ENCODE results near the gene EIF4E1B.

Gene EIF4E1B

DNA sequence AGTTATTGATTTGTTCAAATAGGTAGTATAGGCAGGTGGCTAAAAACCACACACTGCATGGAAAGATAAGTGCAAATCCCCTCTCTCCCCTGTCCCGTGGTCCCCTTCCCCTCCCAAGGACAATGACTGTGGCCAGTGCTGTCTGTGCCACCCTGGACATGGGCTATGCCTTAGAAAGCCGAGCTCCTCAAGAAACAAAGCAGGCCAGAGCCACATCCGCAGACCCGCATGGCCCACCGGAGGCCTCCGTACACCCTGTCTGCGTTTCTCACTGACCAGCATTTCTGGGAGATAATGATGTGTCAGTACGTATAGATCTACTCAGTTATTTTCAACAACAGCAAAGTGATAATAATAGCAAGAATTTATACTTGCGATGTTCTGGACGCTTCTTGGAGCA, 33.1 kb downstream of the EIF4E1B start:
- no peak for DNase-seq (ENCODE audit: low read depth in 2 of 2)

- DNase-seq (ENCODE audit: low read depth in 2 of 2), result no peak
Observed at GRCh38 chr5:176664479-176664878, 34.0 kb downstream of the EIF4E1B start.

- DNase-seq (ENCODE audit: low read depth in 2 of 2), result no peak
Observed at GRCh38 chr5:176664886-176665285, 34.4 kb downstream of the EIF4E1B start.

DNA sequence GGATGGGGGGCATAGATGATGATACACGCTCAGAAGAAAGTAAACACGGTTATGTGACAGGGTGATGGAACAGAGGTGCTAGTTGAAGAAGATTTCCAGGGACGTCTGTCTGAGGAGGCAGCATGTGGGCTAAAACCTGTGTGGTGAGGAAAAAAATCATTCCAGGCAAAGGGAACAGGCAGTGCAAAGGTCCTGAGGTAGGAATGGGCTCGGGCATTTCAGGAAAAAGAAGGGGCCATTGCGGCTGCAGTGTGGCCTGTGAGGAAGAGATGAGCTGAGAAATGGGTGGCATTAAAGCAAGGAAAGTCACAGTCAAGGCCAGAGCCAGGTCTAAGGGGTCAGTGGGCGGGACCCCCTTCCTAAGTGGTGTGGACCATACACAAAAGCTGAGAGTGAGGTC, 35.0 kb downstream of the EIF4E1B start:
- DNase-seq (ENCODE audit: low read depth in 2 of 2), result no peak

DNA sequence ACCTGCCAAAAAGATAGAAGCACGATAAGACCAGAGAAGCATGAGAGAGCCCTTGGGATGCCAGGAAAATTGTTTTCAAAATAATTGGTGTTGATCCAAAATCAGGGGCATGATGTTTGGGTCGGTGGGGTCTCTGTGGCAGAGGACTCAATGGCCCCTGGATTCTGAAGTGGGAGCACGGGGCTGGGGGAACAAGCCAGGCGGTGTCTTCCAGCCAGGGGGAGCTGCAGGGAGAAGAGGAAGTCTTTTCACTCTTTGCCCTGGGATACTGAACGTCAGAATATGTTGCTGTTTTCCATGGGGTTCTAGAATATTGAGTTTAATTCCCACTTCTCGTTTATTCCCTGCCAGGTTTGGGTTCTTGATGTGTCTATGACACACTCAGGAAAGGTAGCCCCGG, 37.2 kb downstream of the EIF4E1B start:
- no peak for DNase-seq (ENCODE audit: low read depth in 2 of 2)

GRCh38 chr5:176670449-176670848, 40.0 kb downstream of the EIF4E1B start:
- DNase-seq (ENCODE audit: low read depth in 2 of 2), result no peak

DNA sequence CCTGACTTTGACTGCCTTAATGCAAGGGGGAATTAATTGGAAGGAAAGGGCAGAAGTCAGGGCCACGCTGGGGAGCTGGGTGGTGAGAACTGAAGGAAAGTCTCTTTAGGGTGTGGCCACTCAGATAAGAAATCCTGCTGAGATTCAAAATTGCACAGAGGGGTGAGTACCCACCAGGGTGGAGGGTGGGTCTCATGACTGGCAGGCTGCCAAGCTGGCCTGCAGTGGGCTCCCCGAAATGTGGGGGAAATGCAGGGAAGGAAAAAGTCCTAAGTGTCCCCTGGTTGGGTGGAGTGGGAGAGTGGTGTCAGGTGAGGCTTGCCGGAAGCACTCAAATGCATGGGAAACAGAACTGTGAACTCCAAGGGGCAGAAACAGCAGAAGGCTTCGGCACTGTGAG, 40.9 kb downstream of the EIF4E1B start:
- DNase-seq (ENCODE audit: low read depth in 2 of 2), result no peak

DNA sequence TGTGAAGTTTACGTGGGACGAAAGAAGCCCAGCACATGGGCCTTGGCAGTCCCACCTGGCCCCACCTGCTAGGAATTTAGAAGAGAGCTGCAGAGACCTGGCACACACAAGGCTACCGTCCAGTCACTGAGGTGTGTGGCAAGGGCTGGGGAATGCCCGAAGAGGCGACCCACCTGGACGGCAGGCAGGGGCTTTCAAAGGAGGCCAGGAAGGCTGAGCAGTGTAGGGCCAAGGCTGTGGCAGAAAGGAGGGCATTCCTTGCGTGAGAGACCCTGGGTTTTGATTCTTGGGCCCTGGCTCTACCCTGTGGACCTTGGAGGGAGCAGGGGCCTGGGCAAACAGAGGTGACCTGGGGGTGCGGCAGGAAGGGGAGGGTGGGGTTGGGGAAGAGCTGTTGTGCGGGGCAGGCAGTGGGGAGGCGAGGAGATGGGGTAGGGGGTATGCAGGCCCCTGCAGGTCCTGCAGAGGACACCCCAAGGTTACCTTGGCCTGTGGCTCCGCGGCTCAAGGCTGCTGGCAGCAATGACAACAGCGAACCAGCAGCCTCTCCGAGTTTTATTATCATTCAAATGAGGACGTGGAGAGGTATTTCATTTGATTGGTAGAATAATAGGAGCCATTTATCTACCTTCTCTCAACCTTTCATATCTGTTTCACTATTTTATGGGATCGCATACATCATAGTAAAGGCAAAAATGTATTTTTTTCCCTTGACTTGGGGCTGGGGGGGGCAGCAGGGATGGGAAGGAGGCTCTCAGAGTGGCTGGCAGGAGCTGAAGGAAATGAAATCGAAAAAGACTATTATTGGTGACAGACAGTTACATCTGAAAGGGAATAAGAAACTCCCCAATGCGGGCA, 41.6 kb downstream of the EIF4E1B start:
- DNase-seq (ENCODE audit: low read depth in 2 of 2), result no peak

DNA sequence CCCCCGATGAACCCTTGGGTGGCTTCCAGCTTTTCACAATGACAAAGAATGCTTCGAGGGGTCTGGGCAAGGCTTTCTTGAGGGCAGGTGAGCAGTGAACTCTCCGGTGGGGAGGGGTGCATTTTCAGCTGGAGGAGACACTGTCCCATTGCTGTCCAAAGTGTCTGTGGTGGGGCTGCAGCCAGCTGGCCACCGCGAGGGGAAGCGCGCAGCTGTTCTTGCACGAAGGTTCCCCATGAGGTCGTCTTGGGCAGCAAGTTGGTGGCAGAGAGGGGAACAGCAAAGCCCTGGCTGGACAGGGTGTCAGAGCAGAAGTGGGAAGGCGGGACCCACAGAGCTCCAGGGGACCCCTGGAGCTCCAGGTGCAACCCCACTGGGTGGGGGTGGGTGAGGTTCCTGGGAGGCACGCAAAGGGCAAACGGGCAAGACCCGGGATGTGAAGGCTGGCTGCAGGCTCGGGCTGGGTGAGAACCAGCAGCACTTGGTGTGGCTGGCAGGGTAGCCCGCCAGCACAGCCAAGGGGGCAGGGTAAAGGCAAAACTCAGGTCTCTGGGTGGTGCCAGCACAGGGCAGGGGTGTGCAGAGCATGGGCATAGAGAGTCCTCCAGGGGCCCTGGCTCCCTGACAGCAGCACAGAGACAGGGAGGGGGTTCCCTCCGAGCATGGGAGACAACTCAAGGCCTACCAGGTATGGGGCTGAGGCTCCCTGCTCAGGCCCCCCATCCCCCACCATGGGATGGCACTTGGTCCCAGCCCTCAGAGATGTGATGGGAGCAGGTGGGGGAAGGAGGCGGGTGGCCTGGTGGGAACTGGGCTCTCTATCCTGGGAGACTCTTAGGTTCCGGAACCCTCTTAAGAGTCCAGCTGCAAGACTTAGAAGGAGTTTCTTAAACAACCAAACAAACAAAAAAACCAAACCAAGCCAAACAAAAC, 43.4 kb downstream of the EIF4E1B start:
- DNase-seq (ENCODE audit: low read depth in 2 of 2), result no peak

DNA sequence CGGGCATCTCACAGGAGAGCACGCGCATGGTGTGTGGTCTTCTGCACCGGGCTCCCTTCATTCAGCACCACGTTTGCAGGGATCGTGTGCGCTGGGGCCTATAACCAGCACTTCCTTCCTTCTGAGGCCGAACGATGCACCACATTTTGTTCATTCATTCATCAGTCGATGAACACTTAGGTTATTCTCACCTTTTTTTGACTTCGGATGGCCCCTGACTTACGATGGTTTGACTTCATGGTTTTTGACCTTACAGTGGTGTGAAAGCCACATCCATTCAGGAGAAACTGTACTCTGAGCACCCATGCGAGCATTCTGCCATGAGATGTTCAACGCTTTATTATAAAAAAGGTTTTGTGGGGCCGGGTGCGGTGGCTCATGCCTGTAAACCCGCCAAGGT, 44.3 kb downstream of the EIF4E1B start:
- no peak for DNase-seq (ENCODE audit: low read depth in 2 of 2)

GRCh38 chr5:176675676-176676360, 45.3 kb downstream of the EIF4E1B start:
- DNase-seq (ENCODE audit: low read depth in 2 of 2), result no peak

DNA sequence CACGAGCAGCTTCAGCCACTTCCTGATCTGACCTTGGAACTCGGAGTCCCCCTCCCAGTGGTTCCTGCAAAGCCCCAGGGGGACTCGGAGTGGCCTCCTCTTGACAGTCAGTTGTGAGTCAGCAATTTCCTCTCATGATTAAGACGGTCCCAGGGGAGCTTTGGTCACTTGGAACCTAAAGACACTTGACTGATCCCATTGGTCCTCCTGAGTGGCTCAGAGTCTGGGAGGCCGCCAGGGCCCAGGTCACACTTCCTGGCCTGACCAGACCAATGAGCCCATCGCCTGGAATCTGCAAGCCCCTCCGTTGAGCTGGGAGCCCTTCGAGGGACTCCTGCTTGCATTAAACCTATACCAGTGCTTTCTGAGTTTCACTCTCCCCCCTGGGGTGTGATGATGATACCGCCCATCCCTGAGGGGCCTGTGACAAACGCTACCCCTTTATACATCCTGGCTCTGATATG, 45.9 kb downstream of the EIF4E1B start:
- no peak for DNase-seq (ENCODE audit: low read depth in 2 of 2)

DNA sequence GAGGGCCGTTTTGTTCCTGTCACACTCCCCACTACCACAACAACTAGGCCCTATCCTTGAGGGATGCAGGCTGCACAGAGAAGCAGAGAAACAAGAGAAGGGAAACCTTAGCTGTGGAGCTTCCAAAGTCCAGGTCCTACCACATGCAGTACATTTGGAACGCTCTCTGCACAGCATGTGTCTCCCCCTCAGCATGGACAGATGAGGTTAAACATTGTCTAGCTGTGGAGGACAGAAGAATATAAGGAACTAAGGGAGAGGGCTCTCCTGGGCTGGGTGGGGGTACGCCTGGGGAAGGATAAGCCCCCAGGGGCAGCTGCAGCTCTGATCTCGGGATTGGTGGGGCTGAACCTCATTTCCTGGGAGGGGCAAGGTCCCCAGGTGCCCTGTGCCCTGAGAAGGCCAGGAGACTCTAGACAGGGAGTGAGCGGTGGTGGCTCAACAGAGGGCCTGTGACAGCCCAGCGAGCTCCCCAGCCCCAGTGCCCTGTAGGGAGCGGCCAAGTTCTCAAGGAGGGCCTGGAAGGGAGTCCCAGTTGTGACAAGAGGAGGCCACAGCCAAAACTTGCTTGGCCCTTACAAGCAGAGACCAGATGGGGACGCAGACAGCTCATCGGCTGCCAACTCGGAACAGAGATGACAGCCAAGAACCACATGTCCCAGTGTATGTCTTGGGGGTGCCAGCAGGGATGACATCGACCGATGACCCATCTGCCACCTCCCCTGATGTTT, 46.9 kb downstream of the EIF4E1B start:
- no peak for DNase-seq (ENCODE audit: low read depth in 2 of 2)

GRCh38 chr5:176678584-176678983, 48.1 kb downstream of the EIF4E1B start:
- DNase-seq (ENCODE audit: low read depth in 2 of 2), result no peak

DNA sequence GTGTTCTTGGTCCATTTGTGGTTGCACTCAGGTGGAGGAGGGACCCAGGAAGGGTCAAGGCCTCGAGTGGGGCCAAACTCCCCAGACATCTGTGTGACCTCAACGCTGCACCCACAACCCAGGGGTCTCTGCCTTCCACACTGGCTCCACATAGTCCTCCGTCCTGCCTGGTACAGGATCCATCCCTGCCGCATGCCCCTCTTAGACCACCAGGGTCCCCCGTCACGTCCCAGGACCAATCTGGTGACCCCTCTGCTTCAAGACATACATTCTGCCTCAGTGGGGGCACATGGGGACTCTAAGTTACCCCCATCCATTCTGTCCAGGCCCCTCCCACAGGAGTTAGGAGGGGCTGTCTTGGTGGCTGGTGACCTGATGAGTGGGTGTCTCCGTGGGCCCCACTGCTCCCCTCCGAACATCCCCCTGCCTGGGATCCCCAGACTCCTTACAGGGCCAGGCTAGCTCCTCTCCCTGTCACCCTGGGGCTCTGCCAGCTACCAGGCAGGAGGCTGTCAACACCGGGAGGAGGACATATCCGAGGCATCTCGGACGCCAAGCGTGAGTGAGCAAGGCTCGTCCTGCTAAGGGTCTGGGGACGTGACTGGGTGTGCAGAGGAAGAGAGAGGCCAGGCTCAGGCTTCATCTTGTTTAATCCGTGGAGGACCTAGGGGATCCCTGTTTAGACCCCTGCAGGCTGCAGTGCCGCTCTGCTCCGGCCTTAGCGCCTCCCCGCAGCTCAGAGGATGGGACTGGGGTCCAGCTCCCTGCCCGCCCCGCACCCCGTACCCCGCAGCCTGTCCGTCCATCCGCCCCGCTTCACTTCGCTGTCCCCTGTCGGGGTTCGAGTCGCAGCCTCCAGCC, 49.1 kb downstream of the EIF4E1B start:
- no peak for DNase-seq (ENCODE audit: low read depth in 2 of 2)

DNA sequence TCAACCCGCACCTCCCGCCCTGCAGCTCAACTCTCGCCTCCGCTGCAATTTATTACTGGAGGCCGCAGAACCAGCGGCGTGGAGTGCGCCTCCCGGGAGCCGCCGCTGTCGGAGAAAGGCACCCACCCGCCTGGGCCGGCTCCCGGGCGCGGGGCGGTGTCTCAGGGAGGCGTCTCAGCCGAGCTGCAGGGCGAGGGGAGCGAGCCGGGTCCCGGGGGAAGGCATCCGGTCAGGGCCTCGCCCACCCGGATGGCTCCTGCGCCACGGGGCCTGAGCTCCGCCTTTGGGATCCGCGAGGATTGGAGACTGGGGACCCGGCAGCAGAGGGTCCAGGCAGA, 49.7 kb downstream of the EIF4E1B start:
- DNase-seq (ENCODE audit: low read depth in 2 of 2), result no peak

- no peak for DNase-seq (ENCODE audit: low read depth in 2 of 2)
Observed at GRCh38 chr5:176682016-176682531, 51.6 kb downstream of the EIF4E1B start.

DNA sequence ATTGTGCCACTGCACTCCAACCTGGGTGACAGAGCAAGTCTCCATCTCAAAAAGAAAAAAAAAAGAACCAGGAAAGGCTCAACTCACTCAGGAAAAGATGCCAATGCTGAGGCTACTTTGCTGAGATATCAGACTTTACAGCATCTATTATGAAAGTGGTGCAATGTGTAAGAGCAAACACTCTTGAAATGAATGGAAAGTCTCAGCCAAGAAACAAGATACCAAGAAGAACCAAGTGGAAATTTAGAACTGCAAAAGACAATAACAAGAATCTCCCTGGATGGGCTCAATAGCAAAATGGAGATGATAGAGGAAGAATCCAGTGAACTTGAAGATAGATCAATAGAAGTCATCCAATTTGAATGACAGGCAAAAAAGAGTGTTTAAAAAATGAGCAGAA, 54.5 kb downstream of the EIF4E1B start:
- DNase-seq (ENCODE audit: low read depth in 2 of 2), result no peak

DNA sequence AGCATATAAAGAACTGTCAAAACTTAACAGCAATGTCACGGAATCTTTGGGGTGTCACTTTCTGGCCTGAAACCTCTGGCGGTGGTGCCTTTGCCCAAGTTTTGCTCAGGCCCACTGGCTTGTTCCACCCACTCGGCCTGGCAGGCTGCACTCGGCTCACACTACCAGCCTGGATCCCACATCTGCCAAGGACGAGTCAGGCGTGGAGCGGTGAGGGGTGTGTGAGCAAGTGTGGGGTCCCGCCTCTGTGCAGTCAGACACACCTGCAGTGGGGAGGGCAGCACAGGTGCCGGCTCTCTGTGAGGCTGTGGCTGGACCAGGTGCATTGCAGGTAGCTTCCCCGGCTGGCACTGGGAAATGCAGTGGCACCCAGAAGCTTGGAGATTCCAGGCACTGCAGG, 56.8 kb downstream of the EIF4E1B start:
- no peak for DNase-seq (ENCODE audit: low read depth in 2 of 2)

DNA sequence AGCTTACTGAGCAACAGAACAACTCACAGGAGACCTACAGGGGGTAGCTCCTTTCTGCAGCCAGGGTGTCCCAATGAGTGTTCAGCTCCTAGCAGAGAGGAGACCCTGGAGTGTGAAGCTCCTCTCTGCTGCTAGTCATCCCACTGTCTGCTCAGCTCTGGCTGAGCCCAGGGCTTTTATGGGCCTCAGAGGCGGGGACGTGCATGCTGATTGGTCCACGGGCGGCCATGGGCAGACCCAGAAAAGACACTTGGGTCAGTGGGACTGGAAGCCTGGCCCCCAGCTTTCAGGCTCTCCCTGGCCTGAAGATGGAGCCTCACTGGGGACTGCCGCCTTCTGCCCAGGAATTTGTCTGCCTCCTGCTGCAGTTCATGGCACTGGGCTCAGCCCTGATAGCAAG, 57.4 kb downstream of the EIF4E1B start:
- no peak for DNase-seq (ENCODE audit: low read depth in 2 of 2)

Measured in activated CD8-positive, alpha-beta memory T cell treated with anti-CD3 and anti-CD28 coated beads for 4 hours (primary cell).